Peyer's patch (tissue), 4 donors: Measurements from ENCODE around the gene TMC6. TPM values are rescaled to one million over a fixed set of nuclear protein-coding genes. Genes with fewer than 3 reads are reported as not detected.
"Not testable (repeated sequence)": the region's sequence is repeated elsewhere in the genome, so short reads cannot be mapped to it uniquely, and the experiment has no call there.

ENCODE experiments used
- DNase-seq, 3 donors: peaks; one replicate each; pipeline ENCODE4 v3.0.0-alpha.2; 2017 to 2019
- H3K27ac ChIP-seq, 4 donors: fragments of 200-600 bp; sonication (generic); one replicate each; pipeline ENCODE4 v1.5.1; 2016 to 2019
- H3K27me3 ChIP-seq, 2 donors: fragments of 200-600 bp; sonication (generic); one replicate each; pipeline ENCODE4 v1.5.1; 2019
- H3K36me3 ChIP-seq, 3 donors: fragments of 200-600 bp; sonication (generic); one replicate each; pipeline ENCODE4 v1.5.1; 2016 to 2019
- H3K4me1 ChIP-seq, 4 donors: fragments of 200-600 bp; sonication (generic); one replicate each; pipeline ENCODE4 v1.5.1; 2016 to 2019
- H3K4me3 ChIP-seq, 4 donors: fragments of 200-600 bp; sonication (generic); 1 replicate in 3 of 4; 2 replicates in 1 of 4; pipeline ENCODE4 v1.5.1; 2016 to 2019; ENCODE audit warnings: mild to moderate bottlenecking in 1 of 4
- H3K9me3 ChIP-seq, 4 donors: fragments of 200-600 bp; sonication (generic); one replicate each; pipeline ENCODE4 v1.5.1; 2016 to 2019; ENCODE audit warnings: mild to moderate bottlenecking in 1 of 4
- POLR2A ChIP-seq, 2 donors: fragments of 450-650 bp; IDR thresholded peaks; one replicate each; pipeline ENCODE4 v1.5.1; 2017; ENCODE audit warnings: antibody characterized with exemption in 2 of 2, mild to moderate bottlenecking in 2 of 2, moderate library complexity in 2 of 2
- total RNA-seq, 4 donors: library from RNA; depleted of rRNA; stranded (reverse); fragments of >200 nt; gene quantifications; one replicate each; pipeline ENCODE4 v1.1.0, GENCODE V29; 2016
- TF ChIP-seq, protein P1 (sequence below), 6 experiments: fragments of 450-650 bp in 4 of 6; fragments of 200-600 bp in 2 of 6; sonication (generic) in 1 of 6; IDR thresholded peaks; one replicate each; pipeline ENCODE4 v1.5.1; 2017 to 2019; ENCODE audit warnings: antibody characterized with exemption in 6 of 6, mild to moderate bottlenecking in 3 of 6, moderate library complexity in 1 of 6

The TMC6 gene
- total RNA-seq, 4 donors from 2014 or later: 54.5 to 107 (median 94.9) TPM

DNA sequence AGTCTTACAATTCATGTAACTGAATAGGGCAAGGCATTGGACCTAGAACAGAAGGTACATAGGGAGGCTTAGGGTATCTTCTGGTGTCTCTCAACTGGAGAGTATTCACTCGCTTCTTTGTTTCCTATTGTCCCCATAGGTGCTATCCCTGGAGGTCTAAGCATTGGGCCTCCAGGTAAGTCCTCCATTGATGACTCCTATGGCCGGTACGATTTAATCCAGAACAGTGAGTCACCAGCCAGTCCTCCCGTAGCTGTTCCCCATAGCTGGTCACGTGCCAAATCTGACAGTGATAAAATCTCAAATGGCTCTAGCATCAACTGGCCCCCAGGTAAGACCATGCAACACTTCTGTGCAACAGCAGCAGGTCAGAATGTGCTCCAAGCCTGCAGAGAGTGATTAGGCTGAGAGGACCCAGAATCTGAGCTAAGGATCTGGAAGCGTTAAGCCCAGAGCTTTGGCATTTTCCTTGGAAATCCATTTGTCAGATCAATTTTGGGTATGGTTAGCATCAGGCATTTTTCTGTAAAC lies 35.7 kb downstream of the TMC6 start:
- TF ChIP-seq POLR2A (IDR thresholded peaks at IDR 0.05): no peak
- TF ChIP-seq, protein P1, sequence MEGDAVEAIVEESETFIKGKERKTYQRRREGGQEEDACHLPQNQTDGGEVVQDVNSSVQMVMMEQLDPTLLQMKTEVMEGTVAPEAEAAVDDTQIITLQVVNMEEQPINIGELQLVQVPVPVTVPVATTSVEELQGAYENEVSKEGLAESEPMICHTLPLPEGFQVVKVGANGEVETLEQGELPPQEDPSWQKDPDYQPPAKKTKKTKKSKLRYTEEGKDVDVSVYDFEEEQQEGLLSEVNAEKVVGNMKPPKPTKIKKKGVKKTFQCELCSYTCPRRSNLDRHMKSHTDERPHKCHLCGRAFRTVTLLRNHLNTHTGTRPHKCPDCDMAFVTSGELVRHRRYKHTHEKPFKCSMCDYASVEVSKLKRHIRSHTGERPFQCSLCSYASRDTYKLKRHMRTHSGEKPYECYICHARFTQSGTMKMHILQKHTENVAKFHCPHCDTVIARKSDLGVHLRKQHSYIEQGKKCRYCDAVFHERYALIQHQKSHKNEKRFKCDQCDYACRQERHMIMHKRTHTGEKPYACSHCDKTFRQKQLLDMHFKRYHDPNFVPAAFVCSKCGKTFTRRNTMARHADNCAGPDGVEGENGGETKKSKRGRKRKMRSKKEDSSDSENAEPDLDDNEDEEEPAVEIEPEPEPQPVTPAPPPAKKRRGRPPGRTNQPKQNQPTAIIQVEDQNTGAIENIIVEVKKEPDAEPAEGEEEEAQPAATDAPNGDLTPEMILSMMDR (IDR thresholded peaks at IDR 0.05): no peak
- Histone ChIP-seq H3K27ac (no peak overlapping the region), H3K36me3 (peaks cover 0 to 83% (median 0%) of the 10 kb centered on the region in 3 donors), H3K27me3 (no peaks in the 10 kb centered on the region), H3K4me1 (no peaks in the 10 kb centered on the region), H3K4me3 (no peak overlapping the region), H3K9me3 (no peaks in the 10 kb centered on the region)
- DNase-seq: no peak

GRCh38 chr17:78089576-78090281 lies 38.8 kb downstream of the TMC6 start:
- Histone ChIP-seq H3K4me1 (no peaks in the 10 kb centered on the region), H3K27me3 (no peaks in the 10 kb centered on the region), H3K36me3 (peaks cover 0 to 72% (median 0%) of the 10 kb centered on the region in 3 donors), H3K27ac (no peak overlapping the region), H3K4me3 (no peak overlapping the region), H3K9me3 (no peaks in the 10 kb centered on the region)
- no peak for DNase-seq
- TF ChIP-seq POLR2A (IDR thresholded peaks at IDR 0.05): no peak
- TF ChIP-seq, protein P1 (IDR thresholded peaks at IDR 0.05): no peak

DNA sequence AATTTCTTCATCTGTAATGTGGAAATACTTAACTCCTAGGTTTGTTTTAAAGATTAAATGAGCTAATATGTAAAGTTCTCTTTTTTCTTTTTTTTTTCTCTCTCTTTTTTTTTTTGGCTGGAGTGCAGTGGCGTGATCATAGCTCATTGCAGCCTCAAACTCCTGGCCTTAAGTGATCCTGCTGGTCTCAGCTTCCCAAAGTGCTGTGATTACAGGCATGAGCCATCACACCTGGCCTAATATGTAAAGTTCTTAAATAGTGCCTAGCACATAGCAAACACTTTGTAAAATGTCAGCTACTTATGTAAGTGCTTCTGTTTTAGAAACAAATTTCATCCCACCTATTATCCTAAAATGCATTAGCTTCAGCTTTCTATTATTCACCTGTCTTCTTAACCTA lies 40.0 kb downstream of the TMC6 start:
- H3K9me3 ChIP-seq: no peaks in the 10 kb centered on the region
- peaks cover 0 to 60% (median 0%) of the 10 kb centered on the region in 3 donors for H3K36me3 ChIP-seq
- no peak overlapping the region for H3K27ac ChIP-seq
- H3K27me3 ChIP-seq: no peaks in the 10 kb centered on the region
- H3K4me3 ChIP-seq: no peak overlapping the region
- no peak for TF ChIP-seq POLR2A (IDR thresholded peaks at IDR 0.05)
- TF ChIP-seq, protein P1 (IDR thresholded peaks at IDR 0.05): no peak
- no peaks in the 10 kb centered on the region for H3K4me1 ChIP-seq
- DNase-seq: no peak

DNA sequence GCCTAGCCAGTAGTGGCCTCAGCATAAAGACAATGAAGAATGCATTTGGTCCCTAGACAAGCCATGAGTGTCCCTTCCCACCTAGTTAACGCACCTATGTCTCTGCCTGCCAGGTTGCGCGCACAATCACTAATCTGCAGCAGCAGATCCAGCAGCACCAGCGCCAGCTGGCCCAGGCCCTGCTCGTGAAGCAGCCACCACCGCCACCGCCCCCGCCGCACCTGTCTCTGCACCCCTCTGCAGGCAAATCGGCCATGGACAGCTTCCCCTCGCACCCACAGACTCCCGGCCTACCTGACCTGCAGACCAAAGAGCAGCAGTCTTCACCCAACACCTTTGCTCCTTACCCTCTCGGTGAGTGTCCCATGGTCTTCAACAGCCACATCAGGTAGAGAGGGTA lies 41.8 kb downstream of the TMC6 start:
- H3K4me1 ChIP-seq: no peaks in the 10 kb centered on the region
- DNase-seq: no peak
- peaks cover 0 to 58% (median 0%) of the 10 kb centered on the region in 3 donors for H3K36me3 ChIP-seq
- TF ChIP-seq, protein P1 (IDR thresholded peaks at IDR 0.05): no peak
- no peak for TF ChIP-seq POLR2A (IDR thresholded peaks at IDR 0.05)
- no peak overlapping the region for H3K27ac ChIP-seq
- H3K9me3 ChIP-seq: no peaks in the 10 kb centered on the region
- no peak overlapping the region for H3K4me3 ChIP-seq
- no peaks in the 10 kb centered on the region for H3K27me3 ChIP-seq

DNA sequence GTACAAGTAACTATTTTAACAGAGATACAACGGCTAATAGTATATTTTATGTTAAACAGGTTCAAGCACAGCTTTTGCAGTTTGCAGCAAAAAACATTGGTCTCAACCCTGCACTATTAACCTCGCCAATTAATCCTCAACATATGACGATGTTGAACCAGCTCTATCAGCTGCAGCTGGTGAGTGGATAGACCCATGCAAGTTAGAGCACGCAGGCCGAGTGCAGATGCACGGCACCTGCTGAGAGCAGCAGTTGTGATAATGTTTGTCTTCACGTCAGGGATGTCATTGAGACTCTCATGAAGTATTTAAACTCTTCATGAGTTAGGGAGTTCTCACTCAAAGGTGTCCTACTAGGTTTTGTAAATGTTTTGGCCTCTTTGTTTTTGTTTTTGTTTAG lies 45.6 kb downstream of the TMC6 start:
- DNase-seq: no peak
- Histone ChIP-seq H3K4me1 (no peaks in the 10 kb centered on the region), H3K36me3 (peaks cover 0 to 66% (median 0%) of the 10 kb centered on the region in 3 donors), H3K4me3 (no peak overlapping the region), H3K9me3 (no peaks in the 10 kb centered on the region), H3K27ac (peak overlapping the region in 1 of 4 donors; percentile 24), H3K27me3 (no peaks in the 10 kb centered on the region)
- no peak for TF ChIP-seq POLR2A (IDR thresholded peaks at IDR 0.05)
- TF ChIP-seq, protein P1 (IDR thresholded peaks at IDR 0.05): no peak

GRCh38 chr17:78082355-78082872 lies 46.1 kb downstream of the TMC6 start:
- DNase-seq, H3K27me3 ChIP-seq, H3K4me1 ChIP-seq, H3K27ac ChIP-seq, H3K4me3 ChIP-seq, H3K9me3 ChIP-seq: not testable (repeated sequence)
- peaks cover 0 to 66% (median 0%) of the 10 kb centered on the region in 3 donors for H3K36me3 ChIP-seq
